Measurements from ENCODE around the gene RPTOR.

RPTOR gene

GRCh38 chr17:80998118-80998747 is 453.6 kb downstream of the RPTOR start:
- TF ChIP-seq CTCF (IDR thresholded peaks at IDR 0.05; ENCODE audit: insufficient read depth, low read length, missing control alignments), result no peak
- DNase-seq (ENCODE audit: low read depth, low spot score), result no peak
- CTCF ChIA-PET, result no interaction called here
- POLR2A ChIA-PET, result no interaction called here
- H3K4me3 ChIP-seq (ENCODE audit: low read depth, low read length), result no peak overlapping the region

DNA sequence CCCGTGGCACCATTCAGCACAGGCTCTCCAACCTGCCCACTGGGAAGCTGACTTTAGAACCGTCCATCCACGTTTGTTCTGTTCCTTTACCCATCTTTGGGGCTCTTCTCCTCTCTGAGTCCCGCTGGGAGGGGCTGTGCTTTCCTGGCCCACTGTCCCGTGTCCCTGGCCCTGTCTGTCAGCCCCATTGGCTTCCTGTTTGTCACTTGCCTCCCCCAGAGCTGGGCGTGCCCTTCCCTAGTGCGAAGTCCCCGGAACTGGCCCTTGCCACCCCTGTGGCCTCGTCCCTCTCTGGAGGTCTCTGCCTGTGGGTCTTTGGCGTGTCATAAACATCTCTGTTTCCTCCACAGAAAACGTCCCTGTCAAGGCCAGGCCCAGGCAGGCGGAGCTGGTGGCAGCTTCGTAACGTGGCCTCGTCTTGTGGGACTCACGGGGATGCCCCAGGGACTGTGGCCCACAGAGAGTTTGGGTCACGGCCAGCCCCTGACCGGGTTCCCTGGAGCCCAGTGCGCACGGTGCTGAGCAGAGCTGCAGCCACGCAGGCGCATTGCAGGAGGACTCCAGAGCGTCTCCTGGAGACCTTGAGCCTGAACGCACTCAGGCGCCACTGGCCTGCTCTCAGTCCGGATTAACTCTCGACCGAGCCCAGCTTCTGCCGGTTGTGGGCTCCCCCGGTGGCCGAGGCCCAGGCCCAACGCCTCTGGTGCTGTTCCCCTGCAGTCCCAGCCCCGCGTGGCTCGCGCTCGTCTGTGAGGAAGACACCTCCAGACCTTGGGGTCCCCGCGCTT is 454.3 kb downstream of the RPTOR start:
- no peak for DNase-seq (ENCODE audit: low read depth, low spot score)
- ChIA-PET CTCF (interaction anchor here (1.1 kb wide), 1 partner anchor 98 kb away, joined by 3 read pairs; no protein-coding TSS in a partner anchor), POLR2A (no interaction called here)
- TF ChIP-seq CTCF (IDR thresholded peaks at IDR 0.05; ENCODE audit: insufficient read depth, low read length, missing control alignments), result no peak
- H3K4me3 ChIP-seq (ENCODE audit: low read depth, low read length), result no peak overlapping the region

- no peak overlapping the region for H3K4me3 ChIP-seq (ENCODE audit: low read depth, low read length)
- no peak for TF ChIP-seq CTCF (IDR thresholded peaks at IDR 0.05; ENCODE audit: insufficient read depth, low read length, missing control alignments)
- no peak for DNase-seq (ENCODE audit: low read depth, low spot score)
- POLR2A ChIA-PET, result no interaction called here
- CTCF ChIA-PET, result interaction anchor here (1.1 kb wide), 1 partner anchor 98 kb away, joined by 3 read pairs; no protein-coding TSS in a partner anchor
These were observed 455.1 kb downstream of the RPTOR start for GRCh38 chr17:80999536-81000333.

GRCh38 chr17:81000334-81000630 is 455.6 kb downstream of the RPTOR start:
- TF ChIP-seq CTCF (IDR thresholded peaks at IDR 0.05; ENCODE audit: insufficient read depth, low read length, missing control alignments), result no peak
- ChIA-PET POLR2A (no interaction called here), CTCF (interaction anchor here (1.3 kb wide), 1 partner anchor 195 kb away, joined by 3 read pairs; no protein-coding TSS in a partner anchor)
- H3K4me3 ChIP-seq (ENCODE audit: low read depth, low read length), result no peak overlapping the region
- DNase-seq (ENCODE audit: low read depth, low spot score), result no peak

GRCh38 chr17:81000631-81001357 is 456.2 kb downstream of the RPTOR start:
- ChIA-PET POLR2A (no interaction called here), CTCF (interaction anchor here (1.2 to 1.3 kb wide), 2 partner anchors 23 to 196 kb away, joined by 3 to 4 read pairs; no protein-coding TSS in a partner anchor)
- DNase-seq (ENCODE audit: low read depth, low spot score), result no peak
- no peak for TF ChIP-seq CTCF (IDR thresholded peaks at IDR 0.05; ENCODE audit: insufficient read depth, low read length, missing control alignments)
- H3K4me3 ChIP-seq (ENCODE audit: low read depth, low read length), result no peak overlapping the region
